ENCODE measurements around the gene RBM18.

The RBM18 gene

GRCh38 chr9:122297512-122297911 is 32.9 kb upstream of the RBM18 start:
- H3K4me3 ChIP-seq (ENCODE audit: control insufficient read depth, low read depth, low read length), result no peak overlapping the region
- TF ChIP-seq CTCF (conservative IDR thresholded peaks at IDR 0.05; ENCODE audit: control insufficient read depth, insufficient read depth, low read depth, low read length), result no peak
- no peak for DNase-seq (ENCODE audit: low read depth)

GRCh38 chr9:122294531-122294930 is 29.9 kb upstream of the RBM18 start:
- H3K4me3 ChIP-seq (ENCODE audit: control insufficient read depth, low read depth, low read length), result no peak overlapping the region
- no peak for DNase-seq (ENCODE audit: low read depth)
- no peak for TF ChIP-seq CTCF (conservative IDR thresholded peaks at IDR 0.05; ENCODE audit: control insufficient read depth, insufficient read depth, low read depth, low read length)

- H3K4me3 ChIP-seq (ENCODE audit: control insufficient read depth, low read depth, low read length), result no peak overlapping the region
- no peak for TF ChIP-seq CTCF (conservative IDR thresholded peaks at IDR 0.05; ENCODE audit: control insufficient read depth, insufficient read depth, low read depth, low read length)
- peak; percentile 4 for DNase-seq (ENCODE audit: low read depth)
Measured at GRCh38 chr9:122291458-122291857, 26.8 kb upstream of the RBM18 start.

GRCh38 chr9:122287214-122287720 is 22.6 kb upstream of the RBM18 start:
- no peak for DNase-seq (ENCODE audit: low read depth)
- TF ChIP-seq CTCF (conservative IDR thresholded peaks at IDR 0.05; ENCODE audit: control insufficient read depth, insufficient read depth, low read depth, low read length), result no peak
- H3K4me3 ChIP-seq (ENCODE audit: control insufficient read depth, low read depth, low read length), result no peak overlapping the region

GRCh38 chr9:122286764-122287163 is 22.1 kb upstream of the RBM18 start:
- DNase-seq (ENCODE audit: low read depth), result no peak
- TF ChIP-seq CTCF (conservative IDR thresholded peaks at IDR 0.05; ENCODE audit: control insufficient read depth, insufficient read depth, low read depth, low read length), result no peak
- no peak overlapping the region for H3K4me3 ChIP-seq (ENCODE audit: control insufficient read depth, low read depth, low read length)

- no peak for TF ChIP-seq CTCF (conservative IDR thresholded peaks at IDR 0.05; ENCODE audit: control insufficient read depth, insufficient read depth, low read depth, low read length)
- no peak for DNase-seq (ENCODE audit: low read depth)
- H3K4me3 ChIP-seq (ENCODE audit: control insufficient read depth, low read depth, low read length), result no peak overlapping the region
Measured at GRCh38 chr9:122281368-122281767, 16.7 kb upstream of the RBM18 start.
